22Rv1 (cell line): ENCODE results near the gene TMEM9.
A peak's percentile ranks its signal among the peaks of the same experiment; 100 is the strongest.

Experiments
- H3K27ac ChIP-seq: fragments of 450-650 bp; 2 replicates; pipeline ENCODE4 v1.5.1; 2017
- CTCF ChIP-seq: fragments of 450-650 bp; IDR thresholded peaks from 2 replicates; pipeline ENCODE4 v1.5.1; 2017; ENCODE audit warnings: mild to moderate bottlenecking
- ZFX ChIP-seq: fragments of 450-650 bp; IDR thresholded peaks from 2 replicates; pipeline ENCODE4 v1.6.1; 2017; ENCODE audit warnings: antibody characterized with exemption, borderline replicate concordance

TMEM9 gene

DNA sequence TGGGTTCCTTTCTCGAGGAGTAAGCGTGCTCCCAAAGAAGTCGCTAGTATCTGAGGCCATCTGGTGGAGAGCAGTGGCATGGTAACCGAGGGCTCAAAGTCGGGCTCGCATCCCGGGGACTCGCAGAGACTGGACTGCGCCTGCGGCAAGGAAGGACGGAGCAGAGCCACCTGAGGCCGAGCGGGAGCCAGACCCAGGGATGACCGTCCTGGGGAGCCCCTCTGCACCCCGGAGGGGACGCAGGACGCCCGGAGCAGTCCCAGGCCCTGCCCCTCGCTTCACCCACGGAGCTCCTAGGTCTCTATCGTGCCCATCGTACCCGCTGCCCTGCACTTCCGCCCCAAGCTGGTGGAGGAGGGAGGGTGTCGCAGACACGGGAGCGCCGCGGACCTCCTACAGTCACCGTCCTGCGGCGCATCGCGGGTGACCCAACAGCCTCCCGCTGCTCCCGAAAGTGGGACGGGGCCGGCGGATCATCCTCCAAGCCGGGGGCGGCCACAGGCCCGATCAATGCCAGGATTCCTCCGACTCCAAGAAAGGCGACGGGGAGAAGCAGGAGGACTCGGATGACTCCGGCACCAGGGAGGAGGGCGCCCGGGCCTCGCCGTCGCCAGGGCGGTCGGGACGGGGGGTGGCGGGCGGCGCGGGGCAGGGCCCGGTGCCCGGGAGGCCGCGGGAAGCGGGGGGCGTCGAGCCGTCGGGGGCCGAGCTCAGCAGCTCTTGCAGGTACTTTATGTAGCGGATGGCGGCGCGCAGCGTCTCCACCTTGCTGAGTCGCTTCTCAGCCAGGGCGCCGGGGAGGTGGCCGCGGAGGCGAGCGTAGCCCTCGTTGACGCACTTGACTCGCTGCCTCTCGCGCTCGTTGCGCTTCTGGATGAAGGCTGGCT lies 39.8 kb downstream of the TMEM9 start:
- peak overlapping the region; percentile 58 for H3K27ac ChIP-seq
- TF ChIP-seq CTCF (peak; percentile 94), ZFX (no peak)

DNA sequence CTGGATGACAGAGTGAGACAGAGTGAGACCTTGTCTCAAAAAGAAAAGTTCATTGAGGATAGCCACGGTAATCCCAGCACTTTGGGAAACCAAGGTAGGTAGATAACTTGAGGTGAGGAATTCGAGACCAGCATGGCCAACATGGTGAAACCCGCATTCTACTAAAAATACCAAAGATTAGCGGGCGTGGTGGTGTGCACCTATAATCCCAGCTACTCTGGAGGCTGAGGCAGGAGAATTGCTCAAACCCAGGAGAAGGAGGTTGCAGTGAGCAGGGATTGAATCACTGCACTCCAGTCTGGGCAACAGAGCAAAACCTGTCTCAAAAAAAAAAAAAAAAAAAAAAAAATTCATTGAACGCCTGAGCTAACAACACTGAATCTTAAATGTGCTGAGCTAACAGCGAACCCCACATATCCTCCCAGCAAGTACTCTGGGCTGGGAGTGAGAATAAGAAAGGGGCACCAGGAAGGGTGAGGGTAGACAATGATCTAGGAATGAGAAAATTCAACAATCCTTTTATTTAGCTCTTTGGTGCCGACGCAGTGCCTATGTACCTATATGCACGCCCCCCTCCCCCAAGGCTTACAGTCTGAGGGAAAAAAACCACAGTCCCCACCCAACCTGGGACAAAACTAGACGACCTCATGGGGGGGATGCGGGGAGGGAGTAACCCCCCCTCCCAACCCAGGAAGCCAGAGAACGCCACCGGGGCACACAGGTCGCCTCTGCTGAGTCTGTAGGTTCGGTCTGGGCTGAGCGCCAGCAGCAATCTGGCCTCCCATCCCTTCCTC lies 40.6 kb downstream of the TMEM9 start:
- TF ChIP-seq ZFX (no peak), CTCF (no peak)
- H3K27ac ChIP-seq = peak overlapping the region; percentile 58

- TF ChIP-seq ZFX (no peak), CTCF (no peak)
Measured at GRCh38 chr1:201112926-201113325, 41.3 kb downstream of the TMEM9 start.

DNA sequence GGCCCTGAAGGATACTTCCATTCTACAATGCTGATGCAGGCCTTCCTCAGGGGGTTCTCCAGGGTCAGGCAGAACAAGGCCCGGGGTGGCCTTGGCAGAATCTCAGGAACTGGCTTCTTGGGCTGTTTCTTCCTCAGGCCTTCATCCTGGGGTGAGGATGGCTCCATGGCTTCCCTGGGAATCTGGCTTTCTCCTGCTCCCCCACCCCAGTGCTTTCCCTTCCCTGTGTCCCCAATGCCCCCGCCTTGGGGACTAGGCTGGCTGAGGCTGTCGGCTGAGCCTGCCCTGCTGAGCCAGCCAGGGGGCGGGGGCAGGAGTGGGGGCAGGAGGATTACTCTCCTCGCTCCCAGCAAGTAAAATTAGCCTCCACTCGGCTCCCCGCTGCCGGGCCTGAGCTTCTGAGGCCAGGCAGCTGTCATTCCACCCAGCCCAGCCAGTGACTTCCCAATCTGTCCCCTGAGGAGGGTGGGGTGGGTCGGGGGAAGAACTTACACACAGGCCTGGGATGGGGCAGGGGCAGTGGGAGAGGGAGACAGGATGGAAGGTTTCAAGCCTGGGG lies 42.0 kb downstream of the TMEM9 start, which contains the start of gene CACNA1S:
Gene CACNA1S (minus strand): TSS at position 254 of the 559 bp plus-strand sequence. CDS start 87 bp downstream, at position 167.
- H3K27ac ChIP-seq = no peak within 1 kb of the TSS
- TF ChIP-seq ZFX = no peak
- TF ChIP-seq CTCF = no peak

More at GRCh38 chr1:201112926-201113325, 41.3 kb downstream of the TMEM9 start:
- no peak overlapping the region for H3K27ac ChIP-seq

GRCh38 chr1:201111672-201112071 lies 42.6 kb downstream of the TMEM9 start:
- no peak for TF ChIP-seq CTCF
- no peak for TF ChIP-seq ZFX
- no peak overlapping the region for H3K27ac ChIP-seq

DNA sequence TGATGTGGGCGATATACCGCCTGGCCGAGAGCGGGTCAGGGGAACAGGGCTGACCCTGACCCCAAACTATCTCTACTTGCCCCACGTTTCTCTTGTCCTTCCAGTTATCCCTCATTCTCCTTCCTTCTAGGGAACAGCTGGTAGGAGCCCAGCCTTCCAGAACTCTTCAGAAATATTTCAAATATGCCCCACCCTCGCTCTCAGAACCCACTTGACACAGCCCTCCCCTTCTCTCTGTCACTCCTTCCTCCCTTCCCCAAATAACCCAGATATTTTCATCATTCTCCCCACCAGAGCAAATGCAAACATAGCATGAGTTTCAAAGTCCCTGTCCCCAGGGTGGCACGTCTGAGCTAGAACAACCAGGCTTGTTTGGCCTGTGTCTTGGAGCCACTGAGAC lies 43.1 kb downstream of the TMEM9 start:
- no peak for TF ChIP-seq ZFX
- TF ChIP-seq CTCF = no peak
- H3K27ac ChIP-seq = no peak overlapping the region
